ENCODE data around the gene TMEM82. TPM values are rescaled to one million over a fixed set of nuclear protein-coding genes. Genes with fewer than 3 reads are reported as not detected.

The TMEM82 gene
- total and polyA plus RNA-seq, 9 of the 15 experiments (the other 6 are each of a cell fraction or from before 2014, with no cell fraction given): not detected

DNA sequence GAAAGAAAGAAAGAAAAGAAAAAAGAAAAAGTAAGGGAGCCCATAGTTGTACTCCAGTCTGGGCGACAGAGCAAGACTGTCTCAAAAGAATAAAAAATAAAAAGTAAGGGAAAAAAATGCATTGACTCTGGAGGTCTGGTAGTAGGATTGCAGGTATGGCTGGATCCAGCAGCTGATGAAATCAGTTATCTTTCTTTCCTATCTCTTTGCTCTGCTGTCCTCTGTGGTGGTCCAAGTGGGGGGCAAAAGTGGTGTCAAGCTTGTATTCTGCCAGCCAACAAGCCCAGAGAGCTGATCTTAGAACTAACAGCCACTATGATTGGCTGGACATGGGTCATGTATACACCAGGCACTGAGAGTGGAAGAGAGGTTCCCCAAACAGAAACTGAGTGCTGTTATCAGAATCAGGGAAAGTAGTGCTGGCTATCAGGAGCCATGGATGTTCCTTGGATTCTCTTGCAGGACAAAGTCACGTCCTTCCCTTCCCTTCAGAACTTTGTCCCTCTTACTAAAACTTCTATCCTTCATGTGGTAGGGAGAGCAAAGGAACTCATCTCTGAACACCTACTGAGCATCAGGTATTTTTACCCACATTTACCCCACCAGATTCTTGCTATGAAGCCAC, 12.8 kb downstream of the TMEM82 start (continued):
- TF ChIP-seq, protein P1, sequence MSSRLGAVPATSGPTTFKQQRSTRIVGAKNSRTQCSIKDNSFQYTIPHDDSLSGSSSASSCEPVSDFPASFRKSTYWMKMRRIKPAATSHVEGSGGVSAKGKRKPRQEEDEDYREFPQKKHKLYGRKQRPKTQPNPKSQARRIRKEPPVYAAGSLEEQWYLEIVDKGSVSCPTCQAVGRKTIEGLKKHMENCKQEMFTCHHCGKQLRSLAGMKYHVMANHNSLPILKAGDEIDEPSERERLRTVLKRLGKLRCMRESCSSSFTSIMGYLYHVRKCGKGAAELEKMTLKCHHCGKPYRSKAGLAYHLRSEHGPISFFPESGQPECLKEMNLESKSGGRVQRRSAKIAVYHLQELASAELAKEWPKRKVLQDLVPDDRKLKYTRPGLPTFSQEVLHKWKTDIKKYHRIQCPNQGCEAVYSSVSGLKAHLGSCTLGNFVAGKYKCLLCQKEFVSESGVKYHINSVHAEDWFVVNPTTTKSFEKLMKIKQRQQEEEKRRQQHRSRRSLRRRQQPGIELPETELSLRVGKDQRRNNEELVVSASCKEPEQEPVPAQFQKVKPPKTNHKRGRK (tag; IDR thresholded peaks at IDR 0.05): peak; percentile 47; the same call in 1 of the 2 replicates
- TF ChIP-seq ZBTB1 (CRISPR knock-in tag; IDR thresholded peaks at IDR 0.05; ENCODE audit: borderline replicate concordance, low read depth) (no peak), HDAC2 (IDR thresholded peaks at IDR 0.05) (peak; percentile 35; the same call in 1 of the 2 replicates), RBM25 (IDR thresholded peaks at IDR 0.05; ENCODE audit: low read depth, low read length, severe bottlenecking) (peak; percentile 95), MXI1 (IDR thresholded peaks at IDR 0.05; ENCODE audit: low read depth, low read length) (no peak), PHB (CRISPR knock-in tag; IDR thresholded peaks at IDR 0.05) (no peak)
- TF ChIP-seq, protein P2, sequence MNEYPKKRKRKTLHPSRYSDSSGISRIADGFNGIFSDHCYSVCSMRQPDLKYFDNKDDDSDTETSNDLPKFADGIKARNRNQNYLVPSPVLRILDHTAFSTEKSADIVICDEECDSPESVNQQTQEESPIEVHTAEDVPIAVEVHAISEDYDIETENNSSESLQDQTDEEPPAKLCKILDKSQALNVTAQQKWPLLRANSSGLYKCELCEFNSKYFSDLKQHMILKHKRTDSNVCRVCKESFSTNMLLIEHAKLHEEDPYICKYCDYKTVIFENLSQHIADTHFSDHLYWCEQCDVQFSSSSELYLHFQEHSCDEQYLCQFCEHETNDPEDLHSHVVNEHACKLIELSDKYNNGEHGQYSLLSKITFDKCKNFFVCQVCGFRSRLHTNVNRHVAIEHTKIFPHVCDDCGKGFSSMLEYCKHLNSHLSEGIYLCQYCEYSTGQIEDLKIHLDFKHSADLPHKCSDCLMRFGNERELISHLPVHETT (CRISPR knock-in tag; conservative IDR thresholded peaks at IDR 0.05 in 1 of 2, IDR thresholded peaks at IDR 0.05 in 1 of 2): 0 out of 4 replicates have a peak, but pooled peaks of 1 of the 2 experiments have one; percentile 31
- TF ChIP-seq, protein P3, sequence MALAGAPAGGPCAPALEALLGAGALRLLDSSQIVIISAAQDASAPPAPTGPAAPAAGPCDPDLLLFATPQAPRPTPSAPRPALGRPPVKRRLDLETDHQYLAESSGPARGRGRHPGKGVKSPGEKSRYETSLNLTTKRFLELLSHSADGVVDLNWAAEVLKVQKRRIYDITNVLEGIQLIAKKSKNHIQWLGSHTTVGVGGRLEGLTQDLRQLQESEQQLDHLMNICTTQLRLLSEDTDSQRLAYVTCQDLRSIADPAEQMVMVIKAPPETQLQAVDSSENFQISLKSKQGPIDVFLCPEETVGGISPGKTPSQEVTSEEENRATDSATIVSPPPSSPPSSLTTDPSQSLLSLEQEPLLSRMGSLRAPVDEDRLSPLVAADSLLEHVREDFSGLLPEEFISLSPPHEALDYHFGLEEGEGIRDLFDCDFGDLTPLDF (CRISPR knock-in tag; IDR thresholded peaks at IDR 0.05): no peak
- TF ChIP-seq, protein P4, sequence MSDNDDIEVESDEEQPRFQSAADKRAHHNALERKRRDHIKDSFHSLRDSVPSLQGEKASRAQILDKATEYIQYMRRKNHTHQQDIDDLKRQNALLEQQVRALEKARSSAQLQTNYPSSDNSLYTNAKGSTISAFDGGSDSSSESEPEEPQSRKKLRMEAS (CRISPR knock-in tag; IDR thresholded peaks at IDR 0.05): no peak
